B cell (primary cell): ENCODE data around the gene GPC3.

ENCODE experiments used
- CTCF ChIP-seq: fragments of 200-600 bp; IDR thresholded peaks from one replicate; pipeline ENCODE4 v1.8.0; 2022; ENCODE audit warnings: antibody characterized with exemption, mild to moderate bottlenecking
- EZH2 ChIP-seq: IDR thresholded peaks from 2 replicates; pipeline ENCODE4 v1.6.1; 2012; ENCODE audit warnings: borderline replicate concordance, low read depth, mild to moderate bottlenecking, moderate library complexity, low read length; ENCODE audit not compliant: insufficient read depth, poor library complexity, severe bottlenecking

GRCh38 chrX:133527825-133528224 lies 457.6 kb downstream of the GPC3 start:
- no peak for TF ChIP-seq CTCF
- no peak for TF ChIP-seq EZH2
